Kidney epithelial cell (primary cell): Measurements from ENCODE around the gene MAPKAPK3. TPM values are rescaled to one million over a fixed set of nuclear protein-coding genes. Genes with fewer than 3 reads are reported as not detected.

Source experiments
- DNase-seq: peaks from one replicate; pipeline ENCODE4 v3.0.0-alpha.2; 2010; ENCODE audit warnings: low read depth
- H3K27me3 ChIP-seq: 2 replicates; pipeline ENCODE4 v1.6.0; 2011; ENCODE audit warnings: low read length; ENCODE audit not compliant: control insufficient read depth, insufficient read depth
- H3K36me3 ChIP-seq: 2 replicates; pipeline ENCODE4 v1.5.1; 2011; ENCODE audit warnings: low read length; ENCODE audit not compliant: control insufficient read depth, insufficient read depth
- H3K4me3 ChIP-seq: 2 replicates; pipeline ENCODE4 v1.5.1; 2011; ENCODE audit warnings: low read depth, mild to moderate bottlenecking, control low read depth, low read length
- total RNA-seq: library from RNA; depleted of rRNA; stranded (reverse); fragments of >200 nt; gene quantifications from 2 replicates; pipeline ENCODE4 v1.2.3, GENCODE V29; 2015
- TF ChIP-seq, protein P1 (sequence below): IDR thresholded peaks from 2 replicates; pipeline ENCODE4 v1.5.1; 2011; ENCODE audit warnings: mild to moderate bottlenecking, moderate library complexity, low read length, control low read depth, inconsistent platforms; ENCODE audit not compliant: insufficient read depth, poor library complexity, severe bottlenecking

The MAPKAPK3 gene
- total RNA-seq, 1 donor from 2014 or later, result 61.1 TPM

DNA sequence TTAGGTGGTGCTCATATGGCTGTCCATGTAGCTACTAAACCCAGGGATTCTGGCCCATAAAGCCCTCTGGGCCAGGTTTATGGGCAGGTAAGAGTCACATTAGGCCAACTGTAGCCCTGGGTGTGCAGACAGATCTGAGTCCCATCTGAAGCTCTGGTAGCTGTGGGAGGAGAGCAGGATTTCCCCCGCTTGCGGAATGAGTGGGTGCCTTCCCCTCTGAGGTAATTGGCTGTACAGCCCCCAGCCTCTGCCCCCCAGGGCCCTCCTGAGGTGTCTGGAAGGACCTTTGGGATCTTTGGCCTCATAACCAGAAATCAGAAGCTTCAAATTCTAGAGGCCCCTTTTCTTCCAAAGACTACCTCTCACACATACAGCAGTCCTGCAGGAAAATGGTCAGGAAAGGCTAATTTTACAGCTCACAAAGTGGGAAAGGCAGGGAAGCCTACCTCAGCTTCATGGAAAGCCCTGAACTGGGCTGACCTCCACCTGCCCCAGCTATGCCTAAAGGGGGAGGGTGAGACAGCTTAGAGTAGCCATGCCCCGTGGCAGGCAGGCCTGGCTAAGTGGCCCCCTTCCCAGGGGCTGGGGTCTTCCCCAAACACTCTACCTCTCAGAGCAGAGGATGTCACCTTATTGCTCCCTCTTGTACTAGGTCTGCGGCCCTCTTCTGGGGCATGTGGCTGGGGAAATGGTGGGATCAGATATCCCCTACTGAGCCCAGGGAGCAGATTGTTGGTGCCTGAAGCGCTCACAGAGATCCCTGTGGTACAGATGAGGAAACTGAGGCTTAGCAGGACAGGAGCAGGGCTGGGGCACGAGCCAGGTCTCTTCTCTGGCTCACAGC is 30.8 kb upstream of the MAPKAPK3 start:
- TF ChIP-seq, protein P1, sequence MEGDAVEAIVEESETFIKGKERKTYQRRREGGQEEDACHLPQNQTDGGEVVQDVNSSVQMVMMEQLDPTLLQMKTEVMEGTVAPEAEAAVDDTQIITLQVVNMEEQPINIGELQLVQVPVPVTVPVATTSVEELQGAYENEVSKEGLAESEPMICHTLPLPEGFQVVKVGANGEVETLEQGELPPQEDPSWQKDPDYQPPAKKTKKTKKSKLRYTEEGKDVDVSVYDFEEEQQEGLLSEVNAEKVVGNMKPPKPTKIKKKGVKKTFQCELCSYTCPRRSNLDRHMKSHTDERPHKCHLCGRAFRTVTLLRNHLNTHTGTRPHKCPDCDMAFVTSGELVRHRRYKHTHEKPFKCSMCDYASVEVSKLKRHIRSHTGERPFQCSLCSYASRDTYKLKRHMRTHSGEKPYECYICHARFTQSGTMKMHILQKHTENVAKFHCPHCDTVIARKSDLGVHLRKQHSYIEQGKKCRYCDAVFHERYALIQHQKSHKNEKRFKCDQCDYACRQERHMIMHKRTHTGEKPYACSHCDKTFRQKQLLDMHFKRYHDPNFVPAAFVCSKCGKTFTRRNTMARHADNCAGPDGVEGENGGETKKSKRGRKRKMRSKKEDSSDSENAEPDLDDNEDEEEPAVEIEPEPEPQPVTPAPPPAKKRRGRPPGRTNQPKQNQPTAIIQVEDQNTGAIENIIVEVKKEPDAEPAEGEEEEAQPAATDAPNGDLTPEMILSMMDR, result no peak
- Histone ChIP-seq H3K27me3 (no peaks in the 10 kb centered on the region), H3K4me3 (no peak overlapping the region), H3K36me3 (no peaks in the 10 kb centered on the region)
- no peak for DNase-seq

DNA sequence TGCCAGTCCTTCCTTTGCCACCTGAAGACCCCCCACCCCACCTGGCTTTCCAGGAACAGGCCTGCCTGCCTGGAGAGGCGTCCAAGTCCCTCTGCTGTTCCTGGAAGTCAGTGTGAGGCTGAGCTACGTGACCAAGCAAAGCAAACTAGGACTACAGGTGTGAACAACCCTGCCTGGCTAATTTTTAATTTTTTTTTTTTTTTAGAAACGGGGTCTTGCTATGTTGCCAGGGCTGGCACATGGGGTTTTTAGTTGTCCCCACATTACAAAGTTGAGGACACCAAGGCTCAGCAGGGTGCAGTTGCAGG is 30.2 kb upstream of the MAPKAPK3 start:
- Histone ChIP-seq H3K4me3 (no peak overlapping the region), H3K36me3 (no peaks in the 10 kb centered on the region), H3K27me3 (no peaks in the 10 kb centered on the region)
- no peak for DNase-seq
- TF ChIP-seq, protein P1, result no peak

DNA sequence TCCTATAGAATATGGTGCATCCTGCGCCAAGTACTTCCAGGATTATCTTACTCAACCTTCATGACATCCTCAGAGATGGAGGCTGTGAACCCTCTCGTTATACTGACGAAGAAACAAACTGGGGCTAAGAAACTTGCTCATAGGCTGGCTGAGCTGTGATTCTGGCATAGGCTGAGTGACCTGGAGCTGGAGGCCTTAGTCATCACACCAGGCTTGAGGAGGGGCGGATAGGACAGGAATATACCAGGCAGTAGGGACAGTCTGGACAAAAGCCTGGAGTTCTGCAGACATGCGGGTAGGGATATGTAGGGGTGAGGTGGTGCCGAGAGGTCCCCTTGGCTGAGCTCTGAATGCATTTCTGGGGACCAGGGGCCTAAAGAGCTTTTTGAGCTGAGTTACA is 29.6 kb upstream of the MAPKAPK3 start:
- no peaks in the 10 kb centered on the region for H3K36me3 ChIP-seq
- no peaks in the 10 kb centered on the region for H3K27me3 ChIP-seq
- no peak for DNase-seq
- H3K4me3 ChIP-seq, result no peak overlapping the region
- TF ChIP-seq, protein P1, result no peak

DNA sequence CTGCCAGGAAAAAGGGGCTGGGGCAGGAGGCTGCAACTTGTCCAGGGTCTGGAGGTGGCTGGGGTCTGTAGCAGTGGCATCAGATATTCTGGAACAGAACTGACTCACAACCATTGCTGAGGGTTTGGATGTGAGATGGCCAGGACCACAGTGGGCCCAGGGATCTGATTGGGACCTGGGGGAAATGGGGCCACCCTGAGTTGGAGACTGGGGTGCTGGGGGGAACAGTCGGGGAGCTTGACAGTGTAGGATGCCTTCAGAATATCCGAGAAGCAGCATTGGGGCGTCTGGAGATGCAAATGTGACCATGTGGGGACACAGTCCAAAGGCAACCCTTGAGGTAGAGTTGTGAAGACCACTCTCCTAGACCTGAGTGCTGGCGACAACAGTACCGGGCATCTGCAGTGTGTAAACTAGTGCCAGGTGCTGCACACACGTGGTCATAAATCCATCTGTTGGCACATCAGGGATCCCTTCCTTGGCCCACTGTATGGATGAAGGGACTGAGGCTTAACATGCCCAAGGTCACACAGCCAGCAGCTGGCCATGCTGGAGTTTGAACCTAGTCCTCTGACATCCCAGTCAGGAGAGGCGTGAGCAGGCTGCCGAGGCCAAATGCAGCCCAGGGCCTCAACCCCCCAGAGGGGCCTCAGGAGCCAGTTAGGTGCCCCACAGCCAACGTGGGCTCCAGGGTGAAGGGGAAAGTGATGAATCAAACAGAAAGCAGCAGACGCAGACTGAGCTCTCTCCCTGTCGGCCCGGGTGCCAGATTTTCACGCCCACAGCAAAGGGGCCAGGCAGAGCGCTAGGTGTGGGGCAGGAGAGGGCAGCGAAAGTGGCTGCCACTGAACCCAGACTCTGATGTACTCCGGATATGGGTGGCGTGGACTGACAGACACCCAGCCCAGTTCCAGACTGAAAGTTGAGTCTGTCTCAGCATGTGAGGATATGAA is 28.9 kb upstream of the MAPKAPK3 start:
- DNase-seq, result no peak
- no peaks in the 10 kb centered on the region for H3K27me3 ChIP-seq
- H3K4me3 ChIP-seq, result no peak overlapping the region
- TF ChIP-seq, protein P1, result no peak
- H3K36me3 ChIP-seq, result no peaks in the 10 kb centered on the region

DNA sequence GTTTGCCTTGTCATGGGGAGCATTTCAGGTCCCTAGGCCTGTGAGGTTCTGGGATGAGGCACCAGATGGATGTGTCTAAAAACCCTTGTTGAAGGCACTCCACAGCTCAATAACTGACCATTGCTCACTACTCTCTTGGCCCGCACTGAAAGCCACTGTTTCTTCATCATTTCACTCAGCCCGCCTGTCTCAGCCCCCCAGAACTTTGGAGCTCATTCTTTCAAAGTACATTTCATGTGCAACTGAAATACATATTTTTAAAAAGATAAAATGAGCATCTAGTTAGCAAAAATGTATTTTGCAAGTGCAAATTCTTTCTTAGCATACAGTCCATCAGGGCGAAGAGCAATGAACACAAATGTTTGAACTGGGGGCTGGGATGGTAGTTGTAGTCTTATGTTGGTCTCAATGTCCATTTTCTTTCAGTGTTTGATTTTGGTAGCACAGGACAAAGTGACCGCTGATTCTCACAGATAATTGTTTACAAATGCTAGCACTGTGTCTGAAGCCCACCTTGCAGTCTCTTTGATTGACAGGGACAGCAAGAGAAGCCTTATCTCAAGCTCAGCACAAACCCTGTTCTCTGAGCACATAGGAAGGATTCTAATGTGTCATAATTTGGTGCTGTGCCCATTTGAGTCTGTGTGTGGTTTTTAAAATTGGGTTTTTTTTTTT is 28.1 kb upstream of the MAPKAPK3 start:
- Histone ChIP-seq H3K27me3 (no peaks in the 10 kb centered on the region), H3K36me3 (no peaks in the 10 kb centered on the region), H3K4me3 (no peak overlapping the region)
- TF ChIP-seq, protein P1, result no peak
- no peak for DNase-seq
